ENCODE measurements around the gene COL6A5.
"Not testable (repeated sequence)": the region's sequence is repeated elsewhere in the genome, so short reads cannot be mapped to it uniquely, and the experiment has no call there.

Gene COL6A5

GRCh38 chr3:130442284-130442683, 96.8 kb downstream of the COL6A5 start:
- no peak for DNase-seq

- not testable (repeated sequence) for DNase-seq
Observed at GRCh38 chr3:130446840-130447239, 101.4 kb downstream of the COL6A5 start.

- DNase-seq, result not testable (repeated sequence)
Observed at GRCh38 chr3:130448155-130448554, 102.7 kb downstream of the COL6A5 start.

- DNase-seq, result no peak
Observed at GRCh38 chr3:130456540-130456939, 111.1 kb downstream of the COL6A5 start.

DNA sequence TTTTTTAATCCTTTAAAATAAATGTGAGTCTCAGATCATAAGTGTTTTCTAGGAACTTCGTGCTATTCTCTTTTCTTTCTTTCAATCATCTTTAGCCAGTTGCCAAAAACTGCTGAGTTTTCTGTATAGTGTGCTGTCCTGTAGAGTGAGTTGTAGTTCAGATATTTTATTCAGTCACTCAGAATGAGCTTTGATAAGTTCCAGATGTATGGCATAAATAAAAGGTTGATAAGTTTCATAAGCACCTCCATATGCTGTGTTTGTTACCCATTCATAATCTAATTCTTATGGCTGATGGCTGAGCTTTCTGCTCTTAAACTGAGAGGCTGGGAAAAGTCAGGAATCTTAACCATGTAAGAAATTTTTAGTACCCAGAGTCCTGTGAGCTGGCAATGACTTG, 112.2 kb downstream of the COL6A5 start:
- peak; percentile 10 for DNase-seq

DNA sequence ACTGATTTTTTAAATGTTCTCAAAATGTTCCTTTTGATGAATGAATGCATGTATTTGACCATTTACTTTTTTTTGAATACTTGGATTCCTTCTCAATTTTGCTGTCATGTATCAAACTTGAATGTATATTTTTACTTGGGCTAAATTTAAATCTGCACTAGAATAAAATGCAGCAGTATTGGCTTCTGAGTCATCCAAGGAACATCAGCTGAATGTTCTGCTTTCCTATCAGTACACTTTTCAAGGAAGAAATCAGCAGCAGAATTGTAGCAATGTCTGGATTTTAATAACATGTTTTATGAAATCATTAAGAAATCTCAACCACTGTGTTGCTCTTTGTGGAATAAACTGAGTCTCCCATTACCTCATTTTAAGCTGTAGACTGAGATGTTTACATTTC, 114.5 kb downstream of the COL6A5 start:
- no peak for DNase-seq

GRCh38 chr3:130462089-130462488, 116.6 kb downstream of the COL6A5 start:
- no peak for DNase-seq

DNA sequence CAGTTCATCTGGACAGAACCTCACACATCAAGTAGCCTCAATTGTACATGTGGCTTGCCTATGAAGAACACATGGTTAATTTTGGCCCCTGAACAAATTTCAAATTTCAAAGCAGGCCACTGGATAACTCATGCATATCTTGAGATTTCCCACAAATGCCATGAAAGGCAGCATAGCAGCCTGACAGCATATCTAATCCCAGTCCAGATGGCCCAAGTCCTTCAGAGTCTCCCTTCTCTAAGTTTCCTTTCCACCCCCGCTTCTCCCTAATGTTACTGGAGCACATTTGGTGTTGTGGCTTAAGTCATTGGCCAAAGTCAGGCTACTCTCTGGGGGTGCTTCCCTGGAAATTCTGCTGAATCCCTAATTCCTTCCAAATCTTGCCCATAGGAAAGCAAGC, 117.7 kb downstream of the COL6A5 start:
- DNase-seq, result no peak

DNA sequence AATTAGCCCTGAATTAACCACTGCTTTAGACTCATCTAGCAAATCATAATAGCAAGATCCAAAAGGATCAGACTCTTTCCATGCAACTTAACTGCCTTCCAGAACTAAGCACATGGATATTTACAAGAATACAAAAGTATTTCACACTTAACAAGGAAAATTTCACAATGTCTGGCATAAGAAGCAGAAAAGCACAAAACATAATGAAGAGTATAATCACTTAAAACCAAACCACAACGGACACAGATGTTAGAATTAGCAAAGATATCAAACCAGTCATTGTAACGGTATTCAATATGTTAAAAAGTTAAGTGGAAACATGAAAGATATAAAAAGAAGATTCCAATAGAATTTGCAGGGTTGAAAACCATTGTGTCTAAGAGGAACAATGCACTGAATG, 120.0 kb downstream of the COL6A5 start:
- no peak for DNase-seq

DNA sequence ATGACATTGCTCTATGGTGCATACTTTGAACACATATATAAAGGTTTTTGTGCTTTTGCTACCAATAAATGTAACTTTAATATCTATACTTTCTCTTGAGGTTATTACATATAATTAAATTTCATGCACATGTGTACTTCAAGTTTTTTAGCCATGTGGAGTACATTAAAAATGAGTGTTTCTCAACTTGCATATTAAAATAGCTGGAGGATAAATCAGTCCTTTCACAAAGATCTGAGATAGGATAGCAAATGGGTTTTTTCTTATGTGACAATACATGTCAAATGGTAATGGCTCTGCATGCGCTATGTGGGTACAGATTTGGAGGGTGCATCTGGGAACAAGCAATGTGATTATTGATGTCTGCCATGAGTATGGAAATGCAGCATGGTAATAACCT, 122.8 kb downstream of the COL6A5 start:
- DNase-seq, result no peak

DNA sequence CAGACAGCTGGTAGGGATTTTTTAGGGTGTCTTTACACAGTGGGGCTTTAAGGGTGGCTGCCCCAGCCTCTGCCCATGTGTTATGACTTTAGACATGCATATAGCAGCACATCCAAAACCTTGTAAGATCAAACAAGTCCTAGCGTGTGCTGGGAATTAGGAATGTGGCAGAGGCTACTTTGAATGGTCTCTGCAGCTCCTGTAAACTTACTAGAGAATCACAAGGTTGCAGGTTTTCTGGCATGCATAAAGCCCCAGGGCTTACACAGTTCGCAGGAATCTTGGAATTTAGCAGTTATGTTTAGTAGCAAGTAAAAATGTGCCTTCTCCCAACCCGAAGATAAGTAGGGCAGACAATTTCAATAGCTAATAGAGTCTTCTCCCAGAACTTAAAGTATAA, 124.7 kb downstream of the COL6A5 start:
- DNase-seq, result peak; percentile 2

DNA sequence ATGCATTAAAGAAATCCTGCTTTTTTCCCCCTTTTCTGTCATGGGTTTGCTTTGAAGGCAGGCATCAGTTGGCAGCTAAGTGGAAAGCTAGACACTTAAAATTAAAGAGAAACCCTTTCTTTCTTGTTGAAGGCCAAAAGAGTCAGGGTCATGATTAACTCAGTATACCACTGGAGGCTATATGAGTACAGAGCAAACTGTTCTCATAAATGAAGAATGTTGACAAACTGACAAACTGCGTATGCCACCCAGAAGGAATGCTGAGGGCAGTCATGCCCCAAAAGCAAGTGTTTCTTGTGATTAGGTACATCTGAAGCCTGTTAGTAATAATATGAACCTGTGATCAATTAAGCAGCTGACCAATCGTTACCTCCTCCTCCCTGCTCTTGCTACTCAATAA, 127.9 kb downstream of the COL6A5 start:
- DNase-seq, result no peak

DNA sequence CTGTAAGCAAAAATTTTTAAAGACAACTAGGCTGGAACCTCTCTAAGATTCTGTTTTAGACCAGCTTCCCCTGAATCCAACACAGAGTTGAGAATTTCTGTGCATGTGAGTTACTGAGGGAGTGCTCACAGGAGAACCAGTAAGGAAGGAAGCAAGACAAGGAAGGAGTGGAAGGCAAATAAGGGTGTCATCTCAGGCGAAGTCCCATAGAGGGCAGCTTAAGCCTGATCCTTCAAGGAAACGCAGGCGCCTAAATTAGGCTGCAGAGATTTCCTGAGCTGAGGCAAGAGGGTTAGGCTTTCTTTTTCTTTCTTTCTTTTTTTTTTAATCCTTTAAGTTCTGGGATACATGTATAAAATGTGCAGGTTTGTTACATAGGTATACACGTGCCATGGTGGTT, 135.3 kb downstream of the COL6A5 start:
- DNase-seq, result peak; percentile 52

GRCh38 chr3:130488288-130488687, 142.8 kb downstream of the COL6A5 start:
- DNase-seq, result no peak

DNA sequence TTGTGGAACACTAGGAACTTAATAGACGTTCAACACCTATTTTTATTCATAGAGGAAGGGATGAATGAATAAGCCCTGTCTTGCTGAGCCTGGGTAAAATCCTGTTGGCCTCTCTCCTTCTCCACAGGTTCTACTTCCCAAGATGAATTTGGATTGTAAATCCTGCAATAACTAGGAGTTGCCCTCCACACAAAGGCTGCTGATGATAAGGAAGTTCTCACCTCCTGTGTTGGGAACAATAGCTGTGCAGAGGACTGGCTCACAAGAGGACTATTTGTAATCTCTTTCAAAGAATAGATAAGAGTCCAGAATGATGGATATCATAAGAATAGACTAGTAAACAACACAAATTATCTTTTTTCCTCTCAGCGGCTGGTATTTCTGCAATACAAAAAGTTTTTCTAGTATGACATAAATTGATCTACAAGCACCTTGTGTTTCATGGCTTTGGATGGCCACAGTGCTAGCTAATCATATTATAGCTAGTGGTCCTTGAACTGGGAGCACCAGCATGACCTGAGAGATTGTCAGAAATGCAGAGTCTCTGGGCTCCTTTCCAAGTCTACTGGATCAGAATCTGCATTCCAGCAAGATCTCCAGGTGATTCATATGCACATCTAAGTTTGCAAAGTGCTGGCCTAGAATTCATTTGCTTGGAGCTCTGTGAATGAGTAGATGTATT, 143.4 kb downstream of the COL6A5 start:
- DNase-seq, result no peak

DNA sequence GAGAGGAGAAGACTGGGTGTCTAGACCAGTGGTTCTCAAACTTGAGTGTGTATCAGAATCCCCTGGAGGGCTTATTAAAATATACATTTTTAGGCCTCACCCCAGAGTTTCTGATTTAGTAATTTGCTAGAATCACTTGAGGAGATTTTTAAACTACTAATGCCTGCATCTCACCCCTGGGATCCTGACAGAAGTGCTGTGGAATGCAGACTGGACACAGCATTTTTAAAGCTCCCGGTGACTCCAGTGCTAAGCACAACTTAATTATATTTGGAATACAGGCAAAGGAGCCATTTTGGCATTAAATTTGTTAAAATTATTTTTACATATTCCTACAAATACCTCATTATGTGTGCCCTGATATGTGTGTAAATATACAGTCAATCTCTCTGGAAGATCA, 144.8 kb downstream of the COL6A5 start:
- DNase-seq, result peak; percentile 58

GRCh38 chr3:130491431-130491830, 146.0 kb downstream of the COL6A5 start:
- DNase-seq, result no peak

GRCh38 chr3:130504701-130505100, 159.2 kb downstream of the COL6A5 start:
- no peak for DNase-seq

DNA sequence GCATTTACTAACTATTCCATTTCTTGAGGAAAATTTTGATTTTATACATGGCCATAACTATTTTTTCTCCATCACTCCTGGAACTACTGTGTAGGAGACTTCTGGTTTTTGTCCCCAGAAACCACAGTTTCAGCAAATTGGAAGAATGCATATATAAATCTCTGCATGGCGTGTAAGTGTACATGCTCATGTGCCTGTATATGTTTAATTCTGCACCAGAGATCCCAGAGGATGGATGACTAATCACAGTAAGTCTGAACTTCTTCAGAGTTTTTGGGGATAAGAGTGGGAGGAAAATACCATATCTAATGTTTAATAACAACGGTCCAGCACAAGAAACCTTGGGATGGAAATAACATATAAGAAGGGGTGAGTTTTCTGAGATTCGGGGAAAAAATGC, 160.6 kb downstream of the COL6A5 start:
- peak; percentile 42 for DNase-seq

GRCh38 chr3:130507746-130508145, 162.3 kb downstream of the COL6A5 start:
- DNase-seq, result no peak

DNA sequence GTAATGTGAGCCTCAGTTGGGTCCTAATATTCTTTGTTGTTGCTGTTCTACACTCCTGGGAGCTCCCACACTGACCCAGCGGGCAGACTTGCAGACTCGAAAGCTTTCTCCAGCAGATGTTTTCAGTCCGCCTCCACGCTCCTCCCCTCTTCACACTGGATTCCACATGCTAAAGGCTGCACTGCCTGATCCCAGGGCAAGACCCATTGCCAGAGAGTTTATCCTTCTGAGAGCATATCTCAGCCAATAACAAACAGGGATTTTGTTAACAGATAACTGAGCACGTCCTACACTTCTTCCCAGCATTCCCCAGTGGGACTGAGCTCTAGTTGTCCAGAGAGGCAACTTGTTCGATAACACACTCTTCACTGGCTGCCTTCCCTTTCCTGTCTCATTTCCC, 163.5 kb downstream of the COL6A5 start:
- DNase-seq, result no peak

DNA sequence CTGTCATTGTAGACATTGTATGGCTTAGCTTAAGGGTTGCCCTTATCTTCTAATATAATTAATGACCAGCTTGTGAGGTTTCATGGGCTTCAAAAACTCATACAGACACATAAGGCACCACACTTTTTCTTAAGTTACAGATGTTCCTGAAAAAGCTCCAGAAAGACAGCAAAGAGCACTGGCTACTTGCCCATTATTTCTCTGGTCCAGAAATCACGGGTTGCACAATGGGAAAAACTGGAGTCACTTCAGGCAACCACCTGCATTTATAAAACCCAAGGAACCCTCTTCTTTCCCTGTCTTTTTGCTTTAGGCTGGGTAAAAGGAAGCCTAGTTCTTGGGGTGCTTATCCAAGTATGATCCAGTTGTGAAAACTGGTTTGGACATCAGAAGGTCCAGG, 169.2 kb downstream of the COL6A5 start:
- no peak for DNase-seq

- peak; percentile 22 for DNase-seq
Observed at GRCh38 chr3:130515755-130516154, 170.3 kb downstream of the COL6A5 start.

DNA sequence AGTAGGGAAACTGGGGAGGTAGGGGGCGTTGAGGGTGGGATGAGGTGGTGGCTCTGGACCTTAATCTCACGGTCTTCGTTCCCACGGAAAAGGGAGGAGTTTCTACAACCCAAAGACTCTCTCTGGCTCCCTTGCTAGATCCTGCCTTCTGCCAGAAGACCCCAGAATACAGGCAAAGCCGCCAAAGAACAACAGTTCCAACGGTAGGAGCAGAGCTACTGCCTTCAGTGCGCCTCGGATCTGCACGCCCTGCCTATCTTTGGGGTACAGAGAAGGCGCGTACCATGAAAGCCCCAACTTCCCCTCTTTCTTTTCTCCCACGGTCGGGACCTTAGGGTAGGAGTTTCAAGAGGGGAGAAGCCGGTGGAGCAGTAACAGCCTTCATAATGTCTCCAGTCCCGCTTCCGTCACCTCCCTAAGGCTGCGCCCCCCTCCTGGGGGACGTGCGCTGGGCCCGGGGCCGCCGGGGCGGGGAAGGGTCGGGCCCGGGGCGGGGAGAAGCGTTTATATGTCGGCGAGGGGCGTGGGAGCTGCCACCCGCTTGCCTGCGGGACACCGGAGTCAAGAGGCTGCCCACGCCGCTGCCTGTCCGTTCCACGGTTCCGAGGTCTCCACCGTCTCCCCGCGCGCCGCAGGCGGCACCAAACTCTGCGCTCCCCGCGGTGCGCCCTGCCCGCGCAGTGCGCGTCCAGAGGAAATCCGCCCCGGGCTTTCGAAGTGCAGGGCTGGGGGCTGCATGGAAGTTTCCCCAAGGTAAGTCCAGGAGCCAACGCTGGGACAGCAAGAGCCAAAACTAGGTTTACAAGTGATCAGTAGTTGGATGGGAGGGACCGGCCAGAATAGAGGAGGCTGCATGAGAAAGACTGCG, 171.4 kb downstream of the COL6A5 start, which contains the start of gene COL6A6:
COL6A6 (plus strand) TSS at position 533 of the 868 bp plus-strand sequence. CDS start 43,188 bp downstream, outside the sequence.
- DNase-seq, result no peak
